Activated CD8-positive, alpha-beta memory T cell treated with anti-CD3 and anti-CD28 coated beads, Interleukin-2, amount 10 ng/mL, durations not matched to agents 7 days and 5 days (primary cell): ENCODE data around the gene SUN2. TPM values are rescaled to one million over a fixed set of nuclear protein-coding genes. Genes with fewer than 3 reads are reported as not detected.

Experiments used
- ATAC-seq: fragments of 150-1000 bp; cut with Tn5 transposase; one replicate; pipeline ENCODE4 v1.10.0; 2021; ENCODE audit warnings: moderate library complexity
- CTCF ChIA-PET: fragments of 350-600 bp; sonication (Branson Sonifier 250); formaldehyde crosslinking; loops from one replicate; lab custom pipeline; 2021; ENCODE audit warnings: antibody characterized with exemption; lab: Charles Lee
- DNase-seq: peaks from one replicate; pipeline ENCODE4 v3.0.0-alpha.2; 2020
- H3K27ac Mint-ChIP-seq: one replicate; pipeline ENCODE4 v1.8.0; 2021; ENCODE audit warnings: mild to moderate bottlenecking, mixed read lengths
- H3K27me3 Mint-ChIP-seq: one replicate; pipeline ENCODE4 v1.8.0; 2021; ENCODE audit warnings: mixed read lengths
- H3K36me3 Mint-ChIP-seq: one replicate; pipeline ENCODE4 v1.8.0; 2021; ENCODE audit warnings: mild to moderate bottlenecking, mixed read lengths
- H3K4me1 Mint-ChIP-seq: one replicate; pipeline ENCODE4 v1.8.0; 2021; ENCODE audit warnings: mixed read lengths
- H3K4me3 Mint-ChIP-seq: one replicate; pipeline ENCODE4 v1.8.0; 2021; ENCODE audit warnings: mild to moderate bottlenecking, moderate library complexity, mixed read lengths
- H3K9me3 Mint-ChIP-seq: one replicate; pipeline ENCODE4 v1.8.0; 2022; ENCODE audit warnings: low read depth, mixed read lengths
- total RNA-seq, 2 experiments: library from RNA; stranded (reverse); gene quantifications; one replicate each; pipeline ENCODE4 v1.2.3, GENCODE V29; 2021

Gene SUN2
- total RNA-seq, 2 experiments from 2014 or later: 320 to 412 TPM

DNA sequence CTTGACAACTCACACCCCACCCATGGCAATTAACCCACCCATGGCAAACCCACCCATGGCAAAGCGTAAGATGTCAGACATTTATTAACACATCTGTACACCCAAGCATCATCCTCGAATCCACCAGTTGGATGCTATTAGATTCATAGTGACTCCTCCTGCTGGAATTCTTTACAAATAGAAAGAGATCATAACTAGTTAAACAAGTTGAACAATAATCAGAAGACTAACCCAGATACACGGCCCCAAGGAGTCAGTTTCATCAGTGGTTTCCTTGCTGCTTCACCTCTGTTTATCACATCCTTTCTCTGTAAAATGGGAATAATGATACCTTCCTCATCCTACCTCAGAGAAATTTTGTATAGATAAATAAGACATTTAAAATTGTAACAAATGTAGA, 44.9 kb downstream of the SUN2 start:
- H3K9me3 Mint-ChIP-seq: no peaks in the 10 kb centered on the region
- peaks cover 66% of the 10 kb centered on the region for H3K4me1 Mint-ChIP-seq
- H3K4me3 Mint-ChIP-seq: no peak overlapping the region
- H3K27ac Mint-ChIP-seq: no peak overlapping the region
- CTCF ChIA-PET: interaction anchor here (1.3 kb wide), 1 partner anchor 11 kb away, joined by 3 read pairs; no protein-coding TSS in a partner anchor
- H3K36me3 Mint-ChIP-seq: peaks cover 60% of the 10 kb centered on the region
- ATAC-seq (no peak), DNase-seq (no peak)
- H3K27me3 Mint-ChIP-seq: no peaks in the 10 kb centered on the region

DNA sequence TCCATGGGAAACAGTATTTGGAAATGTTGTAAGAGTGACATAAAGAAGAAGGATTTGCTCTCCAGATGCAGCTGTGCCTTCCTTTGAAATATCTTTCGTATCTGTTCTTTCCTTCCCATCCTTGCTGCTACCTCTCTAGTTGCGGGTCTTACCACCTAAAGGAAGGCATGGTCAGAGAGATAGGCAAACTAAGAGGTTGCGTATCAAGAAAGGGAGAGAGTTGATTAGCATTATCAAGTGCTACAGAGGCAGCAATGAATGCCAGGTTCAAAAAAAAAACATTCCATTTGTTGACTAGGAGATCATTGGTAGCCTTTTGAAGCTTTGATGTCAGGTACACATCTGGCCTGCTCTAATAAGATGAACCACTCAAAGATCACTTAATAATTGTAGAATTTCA, 45.4 kb downstream of the SUN2 start:
- Mint-ChIP-seq H3K9me3 (no peaks in the 10 kb centered on the region), H3K4me3 (no peak overlapping the region), H3K27ac (no peak overlapping the region), H3K27me3 (no peaks in the 10 kb centered on the region), H3K4me1 (peaks cover 64% of the 10 kb centered on the region), H3K36me3 (peaks cover 57% of the 10 kb centered on the region)
- DNase-seq: no peak
- no peak for ATAC-seq
- CTCF ChIA-PET: interaction anchor here (2.1 to 2.6 kb wide), 2 partner anchors 14 to 58 kb away, joined by 6 to 7 read pairs; no protein-coding TSS in a partner anchor

DNA sequence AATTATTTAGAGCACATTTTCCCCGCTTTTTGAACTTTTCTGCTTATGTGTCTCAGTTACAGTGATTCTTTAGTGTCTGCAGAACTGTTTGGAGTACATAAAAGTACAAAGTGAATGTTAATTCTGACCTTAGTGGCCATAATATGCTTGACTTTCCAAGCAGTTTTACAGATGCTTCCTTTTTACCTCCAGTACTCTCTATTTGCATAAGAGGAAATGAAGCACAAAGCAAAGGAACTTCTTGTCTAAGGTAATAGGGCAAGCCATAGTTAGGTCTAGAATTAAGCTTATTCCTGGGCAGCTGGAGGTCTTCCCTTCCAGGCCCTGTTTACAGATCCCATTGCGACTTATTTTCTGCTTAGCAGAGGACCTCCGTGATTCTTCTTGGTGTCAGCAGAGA, 46.5 kb downstream of the SUN2 start:
- peak overlapping the region; percentile 38 for H3K4me3 Mint-ChIP-seq
- CTCF ChIA-PET: interaction anchor here (2.1 to 2.6 kb wide), 2 partner anchors 15 to 59 kb away, joined by 6 to 7 read pairs; no protein-coding TSS in a partner anchor
- no peaks in the 10 kb centered on the region for H3K9me3 Mint-ChIP-seq
- no peak overlapping the region for H3K27ac Mint-ChIP-seq
- ATAC-seq (no peak), DNase-seq (no peak)
- peaks cover 68% of the 10 kb centered on the region for H3K4me1 Mint-ChIP-seq
- no peaks in the 10 kb centered on the region for H3K27me3 Mint-ChIP-seq
- H3K36me3 Mint-ChIP-seq: peaks cover 53% of the 10 kb centered on the region

DNA sequence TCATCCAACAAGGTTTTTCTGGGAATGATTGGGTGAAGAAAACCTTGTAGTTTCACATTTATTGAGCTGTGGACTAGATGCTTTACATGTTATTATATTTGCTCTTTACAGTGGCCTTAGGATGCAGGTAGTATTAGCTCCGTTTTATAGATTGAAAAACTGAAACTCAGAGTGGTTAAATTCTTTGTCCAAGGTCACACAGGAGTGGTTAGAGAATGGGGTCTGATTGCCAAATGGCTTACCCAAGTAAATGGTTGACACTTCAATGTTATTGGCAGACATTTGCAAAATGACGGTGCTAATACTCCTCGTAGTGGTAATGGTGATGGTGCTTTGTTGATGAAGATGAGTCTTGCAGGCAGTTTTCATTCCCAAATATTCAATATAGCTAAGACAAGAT, 47.8 kb downstream of the SUN2 start:
- CTCF ChIA-PET: interaction anchor here (0.9 to 3.6 kb wide), 7 partner anchors 10 to 60 kb away, joined by 4 to 17 read pairs (median 7); partner anchors contain the start of gene TOMM22
- peak overlapping the region; percentile 99 for H3K4me3 Mint-ChIP-seq
- peak overlapping the region; percentile 91 for H3K27ac Mint-ChIP-seq
- no peaks in the 10 kb centered on the region for H3K9me3 Mint-ChIP-seq
- H3K36me3 Mint-ChIP-seq: peaks cover 48% of the 10 kb centered on the region
- DNase-seq (no peak), ATAC-seq (no peak)
- H3K4me1 Mint-ChIP-seq: peaks cover 61% of the 10 kb centered on the region
- H3K27me3 Mint-ChIP-seq: no peaks in the 10 kb centered on the region

DNA sequence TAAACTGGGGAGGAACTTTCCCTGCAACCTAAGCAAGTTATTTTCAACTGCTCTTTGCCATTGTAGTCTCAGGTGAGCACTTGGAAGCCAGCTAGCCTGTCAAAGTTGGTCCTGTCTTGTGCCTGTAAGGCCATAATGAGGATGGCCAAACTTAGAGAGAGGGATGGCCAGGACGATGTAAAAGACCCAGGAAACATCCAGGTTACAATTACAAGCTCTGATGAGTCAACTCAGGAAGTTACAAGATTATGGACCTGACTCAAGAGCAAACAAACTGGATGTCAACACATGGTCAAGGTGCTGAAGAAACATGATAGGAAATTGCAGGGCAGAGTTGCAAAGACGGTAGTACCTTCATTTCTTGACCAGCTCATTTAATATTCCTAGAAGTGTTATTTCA, 48.5 kb downstream of the SUN2 start:
- Mint-ChIP-seq H3K9me3 (no peaks in the 10 kb centered on the region), H3K27ac (peak overlapping the region; percentile 91), H3K4me1 (peaks cover 55% of the 10 kb centered on the region), H3K27me3 (no peaks in the 10 kb centered on the region), H3K36me3 (peaks cover 45% of the 10 kb centered on the region), H3K4me3 (peak overlapping the region; percentile 99)
- DNase-seq (no peak), ATAC-seq (no peak)
- CTCF ChIA-PET: interaction anchor here (0.7 to 3.6 kb wide), 7 partner anchors 9 to 59 kb away, joined by 3 to 17 read pairs (median 6); partner anchors contain the start of gene TOMM22

DNA sequence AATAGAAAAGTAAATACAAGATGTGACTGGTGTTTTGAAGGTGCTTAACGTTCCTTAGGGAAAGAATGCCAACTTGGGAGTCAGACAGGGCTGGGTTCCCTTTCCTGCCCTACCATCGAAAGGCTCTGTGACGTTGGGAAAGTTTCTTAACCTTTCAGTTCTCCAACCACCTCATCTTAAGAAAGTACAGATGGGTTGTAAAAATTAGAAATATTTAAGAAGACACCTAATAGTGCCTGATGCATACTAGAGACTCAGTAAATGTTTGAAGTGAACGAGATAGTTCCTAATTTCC, 49.0 kb downstream of the SUN2 start:
- peaks cover 42% of the 10 kb centered on the region for H3K36me3 Mint-ChIP-seq
- no peaks in the 10 kb centered on the region for H3K27me3 Mint-ChIP-seq
- H3K4me3 Mint-ChIP-seq: peak overlapping the region; percentile 99
- CTCF ChIA-PET: interaction anchor here (0.7 to 3.6 kb wide), 7 partner anchors 9 to 59 kb away, joined by 3 to 17 read pairs (median 8); partner anchors contain the start of gene TOMM22
- peaks cover 52% of the 10 kb centered on the region for H3K4me1 Mint-ChIP-seq
- peak overlapping the region; percentile 91 for H3K27ac Mint-ChIP-seq
- no peaks in the 10 kb centered on the region for H3K9me3 Mint-ChIP-seq
- ATAC-seq: no peak
- DNase-seq: no peak

DNA sequence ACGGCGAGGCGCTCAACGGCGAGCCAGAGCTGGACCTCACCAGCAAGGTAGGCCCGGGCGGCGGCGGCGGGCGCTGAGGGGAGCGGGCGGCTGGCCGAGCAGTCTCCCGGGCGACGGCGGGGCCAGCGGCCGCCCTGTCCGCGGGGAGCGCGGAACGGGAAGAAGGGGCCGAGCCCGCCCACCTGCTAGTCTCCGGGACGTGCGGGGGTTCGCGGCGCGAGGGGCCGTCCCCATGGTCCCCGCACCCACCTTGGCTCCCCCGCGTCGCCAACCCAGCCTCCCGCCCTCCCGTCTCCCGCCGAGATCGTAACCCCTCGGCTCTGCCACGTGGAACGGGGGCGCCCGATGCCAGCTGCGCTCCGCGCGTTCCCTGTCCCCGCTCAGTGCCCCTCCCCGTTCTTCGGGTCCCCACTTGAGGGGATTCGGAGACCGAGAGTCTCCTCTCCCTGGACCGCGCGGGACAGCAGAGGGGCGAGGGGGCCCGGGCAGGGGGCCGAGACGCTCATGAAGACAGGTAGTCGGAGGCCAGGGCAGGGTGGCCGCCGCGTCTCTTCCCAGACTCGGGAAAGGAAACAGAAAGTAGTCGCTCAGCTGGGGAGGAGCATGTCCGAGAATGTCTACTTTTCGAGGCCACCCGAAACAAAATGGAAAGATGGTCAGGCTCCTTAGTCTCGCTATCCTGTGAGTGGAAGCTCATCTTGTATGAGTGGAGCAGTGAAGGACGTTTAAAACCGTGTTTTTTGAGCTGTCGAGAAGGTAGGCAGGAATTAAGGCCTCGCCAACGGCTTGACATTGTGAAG, 49.5 kb downstream of the SUN2 start:
- DNase-seq: peak; percentile 66
- Mint-ChIP-seq H3K4me1 (peaks cover 57% of the 10 kb centered on the region), H3K4me3 (peak overlapping the region; percentile 99), H3K9me3 (no peaks in the 10 kb centered on the region), H3K27ac (peak overlapping the region; percentile 93), H3K36me3 (peaks cover 41% of the 10 kb centered on the region), H3K27me3 (no peaks in the 10 kb centered on the region)
- CTCF ChIA-PET: interaction anchor here (0.9 to 3.6 kb wide), 9 partner anchors 9 to 60 kb away, joined by 3 to 17 read pairs (median 7); partner anchors contain the start of gene TOMM22
- no peak for ATAC-seq

DNA sequence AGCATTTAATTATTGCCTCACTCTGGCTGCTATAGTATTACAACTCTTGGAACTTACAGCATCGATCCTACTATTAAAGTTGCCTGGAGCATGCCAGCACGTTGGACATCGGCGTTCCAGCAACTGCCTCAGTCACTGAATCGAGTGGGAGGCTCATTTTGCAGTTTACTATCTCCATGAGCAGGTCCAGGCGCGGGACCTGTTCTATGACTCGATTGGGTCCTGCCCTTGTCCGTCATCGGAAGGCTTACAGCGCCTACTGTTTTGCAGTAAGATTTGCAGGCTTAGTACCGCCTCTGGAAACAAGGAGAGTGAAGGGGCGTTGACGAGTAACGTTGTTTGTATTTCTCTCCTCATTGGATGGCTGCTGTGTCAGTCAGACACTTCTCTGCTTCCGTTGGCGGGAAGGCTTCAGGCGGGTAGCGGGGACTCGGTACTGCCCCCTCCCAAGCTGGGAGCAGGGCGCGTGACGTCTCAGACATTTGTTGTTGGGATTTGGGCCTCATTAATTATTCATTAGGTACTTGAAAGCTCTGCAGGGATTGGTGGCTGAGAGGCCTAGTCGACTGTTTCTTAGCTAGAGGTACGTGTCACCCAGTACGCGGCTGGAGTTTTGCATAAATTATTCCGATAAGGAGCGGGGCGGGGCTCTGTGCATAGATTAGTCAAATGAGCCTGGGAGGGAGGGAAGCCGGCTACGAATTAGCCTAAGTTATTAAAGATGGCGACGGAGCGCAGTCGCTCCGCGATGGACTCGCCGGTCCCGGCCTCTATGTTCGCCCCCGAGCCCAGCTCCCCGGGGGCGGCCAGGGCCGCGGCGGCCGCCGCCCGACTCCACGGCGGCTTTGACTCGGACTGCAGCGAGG, 50.3 kb downstream of the SUN2 start, which contains the start of gene GTPBP1:
TSS of gene GTPBP1 (plus strand) at position 710 of the 866 bp plus-strand sequence. CDS start at position 722, 12 bp downstream.
- H3K4me1 Mint-ChIP-seq: peaks cover 50% of the 10 kb centered on the region
- no peaks in the 10 kb centered on the region for H3K27me3 Mint-ChIP-seq

DNA sequence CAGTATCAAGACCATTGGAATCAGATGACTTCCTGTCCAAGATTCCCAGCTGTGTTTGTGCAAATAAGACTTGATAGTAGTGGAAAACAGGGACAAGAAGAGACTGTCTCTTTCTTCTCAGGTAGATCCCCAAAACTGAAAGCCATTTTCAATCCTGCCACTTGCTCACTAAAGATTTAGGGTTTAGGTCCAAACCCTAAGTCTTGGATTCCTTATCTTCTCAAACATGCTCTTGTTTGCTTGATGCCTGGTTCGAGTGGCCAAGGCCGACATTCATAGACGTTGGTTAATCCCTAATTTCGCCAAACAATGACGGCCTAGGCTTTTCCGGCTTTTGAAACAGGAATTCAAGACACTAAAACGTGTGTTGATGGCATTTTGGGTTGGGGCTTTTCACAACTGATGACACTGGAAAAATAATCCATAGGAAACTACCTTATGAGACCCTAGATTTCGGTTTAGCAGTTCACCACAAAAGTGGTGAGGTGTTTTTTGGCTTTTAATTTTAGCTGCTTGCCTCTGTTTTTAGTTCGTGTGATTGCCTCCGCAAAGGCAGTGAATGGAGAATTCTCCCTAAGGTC, 51.1 kb downstream of the SUN2 start:
- CTCF ChIA-PET: interaction anchor here (3.6 kb wide), 1 partner anchor 23 kb away, joined by 17 read pairs; the partner anchor contains the start of gene TOMM22
- H3K27ac Mint-ChIP-seq: peak overlapping the region; percentile 93
- no peaks in the 10 kb centered on the region for H3K9me3 Mint-ChIP-seq
- ATAC-seq: no peak
- no peaks in the 10 kb centered on the region for H3K27me3 Mint-ChIP-seq
- H3K4me3 Mint-ChIP-seq: peak overlapping the region; percentile 80
- H3K36me3 Mint-ChIP-seq: peaks cover 34% of the 10 kb centered on the region
- peaks cover 48% of the 10 kb centered on the region for H3K4me1 Mint-ChIP-seq
- no peak for DNase-seq

More for the DNA sequence above, 50.3 kb downstream of the SUN2 start, which contains the start of gene GTPBP1:
- H3K9me3 Mint-ChIP-seq: no peaks in the 10 kb centered on the region
- DNase-seq: peak; percentile 99
- peak within 1 kb of the TSS; percentile 93 for H3K27ac Mint-ChIP-seq
- CTCF ChIA-PET: interaction anchor here (0.9 to 3.6 kb wide), 7 partner anchors 8 to 46 kb away, joined by 3 to 17 read pairs (median 7); partner anchors contain the start of gene TOMM22
- H3K4me3 Mint-ChIP-seq: peak within 1 kb of the TSS; percentile 99
- peaks cover 34% of the 10 kb centered on the region for H3K36me3 Mint-ChIP-seq
- ATAC-seq: peak; percentile 84

DNA sequence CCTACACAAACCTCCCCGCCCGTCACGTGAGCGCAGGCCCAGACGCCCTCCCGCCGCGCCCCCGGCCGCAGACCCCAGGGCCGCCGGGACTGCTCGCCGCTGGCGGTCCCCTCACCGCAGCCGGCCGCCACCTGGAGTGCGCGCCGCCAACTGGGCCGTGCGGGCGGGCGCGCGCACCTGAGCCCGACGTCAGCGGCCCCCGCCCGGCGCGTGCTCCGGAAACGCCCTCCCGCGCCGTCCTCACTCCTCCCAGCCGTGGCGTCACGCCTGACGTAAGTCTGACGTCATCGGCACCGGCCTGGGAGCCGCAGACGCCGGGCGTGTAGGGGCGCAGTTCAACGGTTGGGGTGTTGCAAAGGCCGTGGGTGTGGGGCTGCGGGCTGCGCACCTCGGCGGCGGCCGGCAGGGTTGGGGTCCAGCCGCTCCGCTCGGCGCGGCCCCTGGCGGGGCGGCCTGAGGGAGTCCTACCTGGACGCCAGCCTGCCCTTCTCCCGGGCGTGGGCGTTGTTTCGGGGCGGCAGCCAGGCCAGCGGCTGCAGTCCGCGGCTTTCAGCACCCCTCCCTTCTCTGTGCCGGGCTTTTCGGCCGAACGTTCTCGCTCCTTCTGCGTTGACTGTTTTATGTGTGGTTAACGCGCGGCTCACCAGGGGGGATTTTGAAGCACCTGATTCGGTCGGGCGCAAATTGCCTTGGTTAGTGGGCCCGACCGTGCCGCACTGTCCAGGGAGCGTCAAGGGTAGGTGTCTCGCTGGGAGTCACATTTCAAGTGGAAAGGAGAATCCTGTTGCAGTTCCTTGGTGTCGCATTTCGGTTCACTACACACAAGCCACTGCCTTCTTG, 54.8 kb downstream of the SUN2 start, which contains the start of gene JOSD1:
TSS of gene JOSD1 (minus strand) at position 155 of the 840 bp plus-strand sequence. CDS start 956 bp downstream, outside the sequence.
- Mint-ChIP-seq H3K27me3 (no peaks in the 10 kb centered on the region), H3K4me3 (peak within 1 kb of the TSS; percentile 82), H3K4me1 (peaks cover 55% of the 10 kb centered on the region), H3K36me3 (peaks cover 35% of the 10 kb centered on the region), H3K9me3 (no peaks in the 10 kb centered on the region), H3K27ac (peak within 1 kb of the TSS; percentile 99)
- ATAC-seq (peak; percentile 40), DNase-seq (peak; percentile 98)
- CTCF ChIA-PET: no interaction called here

DNA sequence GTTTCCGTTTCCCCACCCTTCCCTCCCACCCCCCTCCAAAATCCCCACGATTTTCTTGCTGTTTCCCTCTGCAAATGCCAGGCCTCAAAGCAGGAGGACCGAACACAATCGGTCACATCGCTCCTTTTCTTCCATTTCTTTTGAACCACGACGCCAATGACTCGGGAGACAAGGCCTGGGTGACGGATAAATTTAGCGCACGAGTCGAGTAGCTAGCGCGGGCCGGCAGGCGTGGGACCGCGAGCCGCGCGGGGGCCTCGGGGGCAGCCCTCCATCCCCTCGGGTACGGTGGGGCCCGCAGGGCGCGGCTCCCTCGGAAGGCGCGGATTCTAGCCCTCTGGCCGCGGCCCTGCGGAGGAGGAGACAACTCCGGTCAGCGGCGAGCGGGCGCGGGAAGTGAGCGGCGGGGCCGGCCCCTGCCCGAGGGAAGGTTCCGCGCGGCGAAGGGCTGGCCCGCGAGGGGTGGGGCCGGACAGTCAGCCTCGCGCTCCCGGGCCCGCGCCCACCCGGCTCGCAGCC, 55.5 kb downstream of the SUN2 start:
- peaks cover 58% of the 10 kb centered on the region for H3K4me1 Mint-ChIP-seq
- no peaks in the 10 kb centered on the region for H3K27me3 Mint-ChIP-seq
- H3K4me3 Mint-ChIP-seq: peak overlapping the region; percentile 82
- H3K36me3 Mint-ChIP-seq: peaks cover 35% of the 10 kb centered on the region
- CTCF ChIA-PET: interaction anchor here (1.2 kb wide), 1 partner anchor 54 kb away, joined by 3 read pairs; no protein-coding TSS in a partner anchor
- DNase-seq: no peak
- H3K9me3 Mint-ChIP-seq: no peaks in the 10 kb centered on the region
- peak overlapping the region; percentile 99 for H3K27ac Mint-ChIP-seq
- peak; percentile 22 for ATAC-seq
